Measurements from ENCODE around the gene RUSC2. TPM values are rescaled to one million over a fixed set of nuclear protein-coding genes. Genes with fewer than 3 reads are reported as not detected.
A peak's percentile ranks its signal among the peaks of the same experiment; 100 is the strongest.

Gene RUSC2
- total RNA-seq, 2 donors from 2014 or later = 89.8 to 124 TPM

DNA sequence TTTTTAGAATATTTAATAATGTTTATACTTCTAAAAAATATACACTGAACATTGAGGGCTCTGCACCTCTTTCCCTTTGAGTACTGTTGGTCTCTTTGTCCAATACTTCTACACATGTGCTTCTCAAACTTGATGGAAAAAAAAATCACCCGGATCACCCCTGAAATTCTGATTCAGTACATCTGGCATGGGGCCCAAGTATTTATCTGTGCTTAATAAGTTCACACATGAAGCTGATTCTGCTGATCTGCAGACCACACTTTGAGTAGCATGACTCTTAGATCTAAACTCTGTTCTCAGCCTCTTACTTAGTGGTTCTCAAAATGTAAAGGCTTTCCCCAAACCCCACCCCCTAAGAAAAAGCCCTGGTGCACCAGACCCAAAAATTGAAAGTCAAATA, 12.0 kb downstream of the RUSC2 start:
- DNase-seq (ENCODE audit: low spot score) = no peak
- Histone ChIP-seq H3K4me1 (ENCODE audit: control insufficient read depth in 1 of 2, low read depth in 2 of 2) (peaks cover 47 to 82% of the 10 kb centered on the region in 2 donors), H3K36me3 (no peaks in the 10 kb centered on the region), H3K27me3 (replicated peaks; ENCODE audit: insufficient read depth) (no peaks in the 10 kb centered on the region), H3K27ac (peak overlapping the region in 1 of 2 donors; percentile 58), H3K4me3 (no peak overlapping the region), H3K9me3 (no peaks in the 10 kb centered on the region)
- no peak for ATAC-seq (ENCODE audit: insufficient number of reproducible peaks, low FRiP score, low read depth)
- TF ChIP-seq, protein P1, sequence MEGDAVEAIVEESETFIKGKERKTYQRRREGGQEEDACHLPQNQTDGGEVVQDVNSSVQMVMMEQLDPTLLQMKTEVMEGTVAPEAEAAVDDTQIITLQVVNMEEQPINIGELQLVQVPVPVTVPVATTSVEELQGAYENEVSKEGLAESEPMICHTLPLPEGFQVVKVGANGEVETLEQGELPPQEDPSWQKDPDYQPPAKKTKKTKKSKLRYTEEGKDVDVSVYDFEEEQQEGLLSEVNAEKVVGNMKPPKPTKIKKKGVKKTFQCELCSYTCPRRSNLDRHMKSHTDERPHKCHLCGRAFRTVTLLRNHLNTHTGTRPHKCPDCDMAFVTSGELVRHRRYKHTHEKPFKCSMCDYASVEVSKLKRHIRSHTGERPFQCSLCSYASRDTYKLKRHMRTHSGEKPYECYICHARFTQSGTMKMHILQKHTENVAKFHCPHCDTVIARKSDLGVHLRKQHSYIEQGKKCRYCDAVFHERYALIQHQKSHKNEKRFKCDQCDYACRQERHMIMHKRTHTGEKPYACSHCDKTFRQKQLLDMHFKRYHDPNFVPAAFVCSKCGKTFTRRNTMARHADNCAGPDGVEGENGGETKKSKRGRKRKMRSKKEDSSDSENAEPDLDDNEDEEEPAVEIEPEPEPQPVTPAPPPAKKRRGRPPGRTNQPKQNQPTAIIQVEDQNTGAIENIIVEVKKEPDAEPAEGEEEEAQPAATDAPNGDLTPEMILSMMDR (IDR thresholded peaks at IDR 0.05) = no peak

GRCh38 chr9:35506359-35506758, 16.4 kb downstream of the RUSC2 start:
- Histone ChIP-seq H3K9me3 (no peaks in the 10 kb centered on the region), H3K4me3 (no peak overlapping the region), H3K4me1 (ENCODE audit: control insufficient read depth in 1 of 2, low read depth in 2 of 2) (peaks cover 36 to 79% of the 10 kb centered on the region in 2 donors), H3K27ac (peak overlapping the region in 1 of 2 donors; percentile 32), H3K36me3 (no peaks in the 10 kb centered on the region), H3K27me3 (replicated peaks; ENCODE audit: insufficient read depth) (no peaks in the 10 kb centered on the region)
- TF ChIP-seq, protein P1 (IDR thresholded peaks at IDR 0.05) = no peak
- DNase-seq (ENCODE audit: low spot score) (no peak), ATAC-seq (ENCODE audit: insufficient number of reproducible peaks, low FRiP score, low read depth) (no peak)

- Histone ChIP-seq H3K4me1 (ENCODE audit: control insufficient read depth in 1 of 2, low read depth in 2 of 2) (peaks cover 41 to 80% of the 10 kb centered on the region in 2 donors), H3K9me3 (no peaks in the 10 kb centered on the region), H3K27me3 (replicated peaks; ENCODE audit: insufficient read depth) (no peaks in the 10 kb centered on the region), H3K4me3 (no peak overlapping the region), H3K27ac (peak overlapping the region; percentile 87), H3K36me3 (no peaks in the 10 kb centered on the region)
- TF ChIP-seq, protein P1 (IDR thresholded peaks at IDR 0.05) = no peak
- no peak for ATAC-seq (ENCODE audit: insufficient number of reproducible peaks, low FRiP score, low read depth)
- DNase-seq (ENCODE audit: low spot score) = no peak
Measured at GRCh38 chr9:35508069-35508468, 18.2 kb downstream of the RUSC2 start.

DNA sequence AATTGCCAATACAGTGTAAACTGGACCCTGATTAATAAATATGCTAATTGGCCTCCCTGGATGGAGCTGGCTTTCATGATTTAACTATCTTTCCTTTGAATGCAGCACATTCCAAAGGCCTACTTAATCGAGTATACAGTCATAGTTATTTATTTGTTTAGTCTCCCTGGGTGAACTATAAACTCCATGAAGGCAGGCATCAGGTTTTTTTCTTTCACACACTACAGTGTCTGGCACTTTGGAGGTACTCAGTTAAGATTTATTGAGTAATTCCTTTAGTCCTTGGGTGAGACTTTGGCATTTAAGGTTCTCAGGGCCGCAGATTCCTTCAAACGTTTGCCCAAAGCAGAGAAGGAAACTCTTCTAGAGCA, 20.5 kb downstream of the RUSC2 start:
- no peaks in the 10 kb centered on the region for H3K36me3 ChIP-seq
- H3K4me3 ChIP-seq = peak overlapping the region; percentile 37
- DNase-seq (ENCODE audit: low spot score) = no peak
- no peaks in the 10 kb centered on the region for H3K27me3 ChIP-seq (replicated peaks; ENCODE audit: insufficient read depth)
- peaks cover 34 to 88% of the 10 kb centered on the region in 2 donors for H3K4me1 ChIP-seq (ENCODE audit: control insufficient read depth in 1 of 2, low read depth in 2 of 2)
- H3K9me3 ChIP-seq = no peaks in the 10 kb centered on the region
- TF ChIP-seq, protein P1 (IDR thresholded peaks at IDR 0.05) = no peak
- no peak for ATAC-seq (ENCODE audit: insufficient number of reproducible peaks, low FRiP score, low read depth)
- H3K27ac ChIP-seq = peak overlapping the region; percentile 87

- DNase-seq (ENCODE audit: low spot score) = peak; percentile 63
- H3K27me3 ChIP-seq (replicated peaks; ENCODE audit: insufficient read depth) = no peaks in the 10 kb centered on the region
- peak; percentile 97 for ATAC-seq (ENCODE audit: insufficient number of reproducible peaks, low FRiP score, low read depth)
- no peaks in the 10 kb centered on the region for H3K36me3 ChIP-seq
- TF ChIP-seq, protein P1 (IDR thresholded peaks at IDR 0.05) = peak; percentile 31
- H3K4me3 ChIP-seq = peak overlapping the region; percentile 51
- peaks cover 37 to 90% of the 10 kb centered on the region in 2 donors for H3K4me1 ChIP-seq (ENCODE audit: control insufficient read depth in 1 of 2, low read depth in 2 of 2)
- no peaks in the 10 kb centered on the region for H3K9me3 ChIP-seq
- peak overlapping the region; percentile 87 for H3K27ac ChIP-seq
Measured at GRCh38 chr9:35510754-35511428, 21.0 kb downstream of the RUSC2 start.

Measured in thoracic aorta (tissue), 2 donors.